Upper lobe of right lung (tissue), 1 donor: ENCODE data around the gene ZNF695. TPM values are rescaled to one million over a fixed set of nuclear protein-coding genes. Genes with fewer than 3 reads are reported as not detected.
"Not testable (repeated sequence)": the region's sequence is repeated elsewhere in the genome, so short reads cannot be mapped to it uniquely, and the experiment has no call there.

ENCODE experiments used
- ATAC-seq: fragments of 200-7000 bp; cut with Tn5 transposase; one replicate; pipeline ENCODE4 v1.9.1; 2020; ENCODE audit warnings: mild to moderate bottlenecking, moderate library complexity
- DNase-seq: peaks from one replicate; pipeline ENCODE4 v3.0.0-alpha.2; 2020
- H3K27ac ChIP-seq: fragments of 200-600 bp; one replicate; pipeline ENCODE4 v1.8.0; 2022
- H3K27me3 ChIP-seq: fragments of 200-600 bp; one replicate; pipeline ENCODE4 v1.8.0; 2022; ENCODE audit warnings: mild to moderate bottlenecking
- H3K36me3 ChIP-seq: fragments of 200-600 bp; one replicate; pipeline ENCODE4 v1.8.0; 2022
- H3K4me1 ChIP-seq: fragments of 200-600 bp; one replicate; pipeline ENCODE4 v1.8.0; 2022
- H3K4me3 ChIP-seq: fragments of 200-600 bp; one replicate; pipeline ENCODE4 v1.8.0; 2022; ENCODE audit warnings: mild to moderate bottlenecking
- H3K9me3 ChIP-seq: fragments of 200-600 bp; one replicate; pipeline ENCODE4 v1.8.0; 2022
- CTCF ChIP-seq: fragments of 200-600 bp; IDR thresholded peaks from one replicate; pipeline ENCODE4 v1.8.0; 2022; ENCODE audit warnings: antibody characterized with exemption
- intact Hi-C: fragments of 100-400 bp; cut with DNase I; formaldehyde crosslinking; loops from one replicate; pipeline ENCODE4 v1.11.0; 2022
- total RNA-seq: library from RNA; stranded (reverse); fragmentation: NEBNext Ultra II Directional; extraction: Animal tissue kit (Norgen Biotek cat#: 25700); gene quantifications from one replicate; pipeline ENCODE4 v1.2.1, GENCODE V29; 2021
- donor health status: DM: no; HTN: yes; CAD: no; lungs with severe emphysema.

Gene ZNF695
- total RNA-seq, 1 donor from 2014 or later: not detected

GRCh38 chr1:247043406-247043805, 35.5 kb upstream of the ZNF695 start:
- Histone ChIP-seq H3K27ac (no peak overlapping the region), H3K9me3 (peaks cover 11% of the 10 kb centered on the region), H3K36me3 (no peaks in the 10 kb centered on the region), H3K27me3 (no peaks in the 10 kb centered on the region), H3K4me3 (no peak overlapping the region), H3K4me1 (no peaks in the 10 kb centered on the region)
- DNase-seq (no peak), ATAC-seq (no peak)
- intact Hi-C loops: no loop called here
- peak; percentile 29 for TF ChIP-seq CTCF

DNA sequence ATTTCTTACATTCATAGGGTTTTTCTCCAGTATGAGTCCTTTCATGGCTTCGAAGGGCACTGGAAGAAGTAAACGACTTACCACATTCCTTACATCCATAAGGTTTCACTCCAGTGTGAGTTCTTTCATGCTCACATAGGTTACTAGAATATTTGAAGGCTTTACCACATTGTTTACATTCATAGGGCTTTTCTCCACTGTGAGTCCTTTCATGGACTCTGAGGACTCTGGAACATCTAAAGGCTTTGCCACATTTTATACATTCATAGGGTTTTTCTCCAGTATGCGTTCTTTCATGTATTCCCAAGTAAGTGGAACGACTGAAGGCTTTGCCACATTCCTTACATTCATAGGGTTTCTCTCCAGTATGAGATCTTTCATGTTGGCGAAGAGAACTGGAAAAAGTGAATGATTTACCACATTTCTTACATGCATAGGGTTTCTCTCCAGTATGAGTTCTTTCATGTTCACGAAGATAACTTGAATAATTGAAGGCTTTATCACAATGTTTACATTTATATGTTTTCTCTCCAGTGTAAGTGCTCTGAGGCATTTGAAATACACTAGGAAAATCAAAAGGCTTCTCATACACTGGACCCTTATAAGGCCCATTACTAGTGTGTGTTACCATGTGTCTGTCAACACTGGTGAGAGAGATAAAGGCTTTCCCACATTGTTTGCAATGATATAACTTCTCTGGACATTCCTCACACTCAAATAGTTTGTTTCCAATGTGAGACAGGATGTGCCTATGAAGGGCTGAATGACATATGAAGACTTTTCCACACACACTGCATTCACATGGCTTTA, 29.9 kb upstream of the ZNF695 start:
- DNase-seq (no peak), ATAC-seq (no peak)
- Histone ChIP-seq H3K9me3 (peaks cover 40% of the 10 kb centered on the region), H3K27ac (no peak overlapping the region), H3K4me1 (no peaks in the 10 kb centered on the region), H3K36me3 (no peaks in the 10 kb centered on the region), H3K27me3 (no peaks in the 10 kb centered on the region), H3K4me3 (no peak overlapping the region)
- intact Hi-C loops: no loop called here
- no peak for TF ChIP-seq CTCF

DNA sequence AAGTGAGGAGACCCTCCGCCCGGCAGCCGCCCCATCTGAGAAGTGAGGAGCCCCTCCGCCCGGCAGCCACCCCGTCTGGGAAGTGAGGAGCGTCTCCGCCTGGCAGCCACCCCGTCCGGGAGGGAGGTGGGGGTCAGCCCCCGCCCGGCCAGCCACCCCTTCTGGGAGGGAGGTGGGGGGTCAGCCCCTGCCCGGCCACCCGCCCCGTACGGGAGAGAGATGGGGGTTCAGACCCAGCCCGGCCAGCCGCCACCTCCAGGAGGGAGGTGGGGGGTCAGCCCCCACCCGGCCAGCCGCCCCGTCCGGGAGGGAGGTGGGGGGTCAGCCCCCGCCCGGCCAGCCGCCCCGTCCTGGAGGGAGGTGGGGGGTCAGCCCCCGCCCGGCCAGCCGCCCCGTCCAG, 24.4 kb upstream of the ZNF695 start:
- H3K36me3 ChIP-seq, intact Hi-C loops: not testable (repeated sequence)

GRCh38 chr1:247024658-247025057, 16.8 kb upstream of the ZNF695 start:
- intact Hi-C loops, H3K4me3 ChIP-seq, H3K4me1 ChIP-seq, DNase-seq, ATAC-seq, H3K27ac ChIP-seq, H3K36me3 ChIP-seq, H3K27me3 ChIP-seq: not testable (repeated sequence)
- peaks cover 20% of the 10 kb centered on the region for H3K9me3 ChIP-seq

More for the DNA sequence above, 24.4 kb upstream of the ZNF695 start:
- H3K9me3 ChIP-seq: peaks cover 28% of the 10 kb centered on the region
- not testable (repeated sequence) for H3K4me3 ChIP-seq, DNase-seq, H3K27me3 ChIP-seq, H3K4me1 ChIP-seq, H3K27ac ChIP-seq, ATAC-seq

GRCh38 chr1:247013391-247013790, 5.5 kb upstream of the ZNF695 start:
- H3K36me3 ChIP-seq: no peaks in the 10 kb centered on the region
- intact Hi-C loops: no loop called here
- TF ChIP-seq CTCF: no peak
- DNase-seq (no peak), ATAC-seq (no peak)
- H3K4me3 ChIP-seq: no peak overlapping the region
- H3K4me1 ChIP-seq: no peaks in the 10 kb centered on the region
- no peaks in the 10 kb centered on the region for H3K27me3 ChIP-seq
- no peak overlapping the region for H3K27ac ChIP-seq
- H3K9me3 ChIP-seq: no peaks in the 10 kb centered on the region

- Histone ChIP-seq H3K27ac (no peak overlapping the region), H3K27me3 (peaks cover 17% of the 10 kb centered on the region), H3K36me3 (no peaks in the 10 kb centered on the region), H3K4me1 (no peaks in the 10 kb centered on the region), H3K4me3 (no peak overlapping the region), H3K9me3 (peaks cover 4% of the 10 kb centered on the region)
- no peak for ATAC-seq
- no peak for DNase-seq
- intact Hi-C loops: no loop called here
- no peak for TF ChIP-seq CTCF
Measured at GRCh38 chr1:247008406-247008799, 546 bp upstream of the ZNF695 start.

DNA sequence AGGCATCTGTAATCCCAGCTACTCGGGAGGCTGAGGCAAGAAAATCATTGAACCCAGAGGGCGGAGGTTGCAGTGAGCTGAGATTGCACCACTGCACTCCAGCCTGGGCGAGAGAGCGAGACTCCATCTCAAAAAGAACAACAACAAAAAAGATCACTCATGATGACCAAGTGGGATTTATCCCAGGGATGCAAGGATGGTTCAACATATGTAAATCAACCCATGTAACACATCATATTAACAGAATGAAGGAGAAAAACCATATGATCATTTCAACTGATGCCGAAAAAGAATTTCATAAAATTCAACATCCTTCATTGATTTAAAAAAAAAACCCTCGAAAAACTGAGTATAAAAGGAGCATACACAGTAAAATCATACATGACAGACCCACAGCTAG, 3.8 kb downstream of the ZNF695 start:
- H3K36me3 ChIP-seq, ATAC-seq, H3K9me3 ChIP-seq, H3K27ac ChIP-seq, H3K4me3 ChIP-seq, intact Hi-C loops, H3K4me1 ChIP-seq, DNase-seq: not testable (repeated sequence)
- peaks cover 17% of the 10 kb centered on the region for H3K27me3 ChIP-seq
